Gastrocnemius medialis (tissue), 4 donors: ENCODE results near the gene DMWD. TPM values are rescaled to one million over a fixed set of nuclear protein-coding genes. Genes with fewer than 3 reads are reported as not detected.

ENCODE experiments used
- ATAC-seq, 2 donors: fragments of 150-250 bp; one replicate each; pipeline ENCODE4 v1.9.1; 2016
- DNase-seq, 2 donors: peaks; one replicate each; pipeline ENCODE4 v3.0.0-alpha.2; 2019
- H3K27ac ChIP-seq, 4 donors: fragments of 200-600 bp; sonication (generic); 1 replicate in 1 of 4; 2 replicates in 3 of 4; pipeline ENCODE4 v1.5.1; 2016 to 2018; ENCODE audit warnings: mild to moderate bottlenecking in 2 of 4, moderate library complexity in 1 of 4
- H3K27me3 ChIP-seq, 3 donors: fragments of 200-600 bp; sonication (generic) in 2 of 3; 1 replicate in 1 of 3; 2 replicates in 2 of 3; pipeline versions ENCODE4 v1.5.1 to v1.6.0; 2016 to 2019; ENCODE audit warnings: mild to moderate bottlenecking in 1 of 3, moderate library complexity in 1 of 3
- H3K36me3 ChIP-seq, 2 donors: fragments of 200-600 bp; sonication (generic) in 1 of 2; one replicate each; pipeline ENCODE4 v1.5.1; 2017 to 2018
- H3K4me1 ChIP-seq, 2 donors: fragments of 200-600 bp; sonication (generic) in 1 of 2; one replicate each; pipeline ENCODE4 v1.5.1; 2016 to 2017; ENCODE audit warnings: mild to moderate bottlenecking in 2 of 2
- H3K4me3 ChIP-seq, 4 donors: fragments of 200-600 bp; sonication (generic) in 3 of 4; 1 replicate in 1 of 4; 2 replicates in 3 of 4; pipeline ENCODE4 v1.5.1; 2016 to 2019; ENCODE audit warnings: mild to moderate bottlenecking in 2 of 4
- H3K9me3 ChIP-seq, 3 donors: fragments of 200-600 bp; sonication (generic) in 2 of 3; 1 replicate in 1 of 3; 2 replicates in 2 of 3; pipeline ENCODE4 v1.5.1; 2016 to 2019
- CTCF ChIP-seq, 5 experiments: fragments of 450-650 bp in 3 of 5; fragments of 200-600 bp in 2 of 5; sonication (generic) in 2 of 5; IDR thresholded peaks in 4 of 5; conservative IDR thresholded peaks in 1 of 5; 1 replicate in 4 of 5; 2 replicates in 1 of 5; pipeline ENCODE4 v1.5.1; 2016 to 2019; ENCODE audit warnings: antibody characterized with exemption in 5 of 5, mild to moderate bottlenecking in 3 of 5, moderate library complexity in 3 of 5
- POLR2A ChIP-seq, 2 donors: fragments of 450-650 bp; IDR thresholded peaks; one replicate each; pipeline ENCODE4 v1.6.1; 2017; ENCODE audit warnings: antibody characterized with exemption in 2 of 2, mild to moderate bottlenecking in 2 of 2, moderate library complexity in 2 of 2
- in situ Hi-C, 4 donors: fragments of 200-750 bp; cut with MboI; loops; one replicate each; pipeline versions ENCODE4 v1.15.0 to v1.8.0; 2017; ENCODE audit warnings: low sequenced_read_pairs in 4 of 4
- intact Hi-C: fragments of 100-400 bp; cut with DNase I; formaldehyde crosslinking; loops from one replicate; pipeline ENCODE4 v1.15.1; 2023; ENCODE audit warnings: low total_unique reads
- total RNA-seq, 4 donors: library from RNA; depleted of rRNA; stranded (reverse); fragments of >200 nt; gene quantifications; one replicate each; pipeline versions ENCODE4 v1.1.0 to v1.2.3, GENCODE V29; 2016

The DMWD gene
- total RNA-seq, 4 donors from 2014 or later = 38.6 to 111 (median 56.4) TPM

GRCh38 chr19:45739498-45740439 is 52.9 kb downstream of the DMWD start:
- intact Hi-C loops = no loop called here
- Histone ChIP-seq H3K4me1 (no peaks in the 10 kb centered on the region), H3K4me3 (no peak overlapping the region), H3K27ac (no peak overlapping the region), H3K9me3 (no peaks in the 10 kb centered on the region), H3K27me3 (no peaks in the 10 kb centered on the region), H3K36me3 (no peaks in the 10 kb centered on the region)
- no peak for DNase-seq
- no peak for TF ChIP-seq CTCF (IDR thresholded peaks at IDR 0.05 in 4 of 5, conservative IDR thresholded peaks at IDR 0.05 in 1 of 5)
- no peak for ATAC-seq
- in situ Hi-C loops = no loop called here

- intact Hi-C loops (loop anchor here (5.0 kb wide), 1 partner anchor 34 kb away; the partner anchor contains the start of gene SIX5), in situ Hi-C loops (no loop called here)
- no peak for ATAC-seq
- Histone ChIP-seq H3K9me3 (no peaks in the 10 kb centered on the region), H3K4me3 (no peak within 1 kb of the TSS), H3K27ac (no peak within 1 kb of the TSS), H3K4me1 (peaks cover 9 to 10% of the 10 kb centered on the region in 2 donors), H3K36me3 (no peaks in the 10 kb centered on the region), H3K27me3 (no peaks in the 10 kb centered on the region)
- TF ChIP-seq POLR2A (IDR thresholded peaks at IDR 0.05) (no peak), CTCF (IDR thresholded peaks at IDR 0.05 in 4 of 5, conservative IDR thresholded peaks at IDR 0.05 in 1 of 5) (no peak)
- no peak for DNase-seq
Observed at GRCh38 chr19:45733160-45733810, 59.4 kb downstream of the DMWD start, which contains the start of gene MEIOSIN. Gene MEIOSIN (plus strand): TSS chr19:45733439. CDS start chr19:45735377, 1,938 bp downstream.

Other genes starting within 250 kb of the DMWD start
- 10 to 100 TPM; 14.8 to 32.5 (median 20.3) TPM for gene OPA3, start 208.0 kb downstream of the DMWD start, total RNA-seq
- gene GPR4, start 190.6 kb downstream of the DMWD start, total RNA-seq = 1 to 10 TPM in 3 of 4 donors, under 1 TPM in 1; 0.46 to 4.2 (median 2.2) TPM
- 1 to 10 TPM; 3.0 to 6.7 (median 4.8) TPM for gene EML2, start 153.4 kb downstream of the DMWD start, total RNA-seq
- gene GIPR, start 124.6 kb downstream of the DMWD start, total RNA-seq = not detected
- 100 to 1,000 TPM; 136 to 167 (median 144) TPM for gene SNRPD2, start 100.9 kb downstream of the DMWD start, total RNA-seq
- gene QPCTL, start 100.2 kb downstream of the DMWD start, total RNA-seq = 1 to 10 TPM in 2 of 4 donors, under 1 TPM in 2; 0.80 to 1.4 (median 0.97) TPM
- 10 to 100 TPM in 1 of 4 donors, 1 to 10 TPM in 3; 6.6 to 14.3 (median 8.7) TPM for gene FBXO46, start 61.9 kb downstream of the DMWD start, total RNA-seq
- gene MEIOSIN, start 59.4 kb downstream of the DMWD start, total RNA-seq = not detected
- 10 to 100 TPM in 2 of 4 donors, 1 to 10 TPM in 2; 8.2 to 12.2 (median 10.1) TPM for gene SIX5, start 23.6 kb downstream of the DMWD start, total RNA-seq
- 100 to 1,000 TPM in 2 of 4 donors, 10 to 100 TPM in 2; 93.0 to 196 (median 116) TPM for gene DMPK, start 10.4 kb downstream of the DMWD start, total RNA-seq
- not detected for gene RSPH6A, start 22.5 kb upstream of the DMWD start, total RNA-seq
- gene SYMPK, start 70.3 kb upstream of the DMWD start, total RNA-seq = 10 to 100 TPM; 14.1 to 64.6 (median 34.9) TPM
- gene FOXA3, start 71.5 kb upstream of the DMWD start, total RNA-seq = not detected
- gene IRF2BP1, start 93.3 kb upstream of the DMWD start, total RNA-seq = 10 to 100 TPM; 17.1 to 40.6 (median 28.6) TPM
- 10 to 100 TPM in 1 of 4 donors, 1 to 10 TPM in 3; 5.9 to 12.4 (median 6.3) TPM for gene MYPOP, start 109.8 kb upstream of the DMWD start, total RNA-seq
- not detected for gene NANOS2, start 121.9 kb upstream of the DMWD start, total RNA-seq
- 1 to 10 TPM in 1 of 4 donors, under 1 TPM in 3; 0.44 to 1.1 (median 0.49) TPM for gene NOVA2, start 181.0 kb upstream of the DMWD start, total RNA-seq
- gene CCDC61, start 202.6 kb upstream of the DMWD start, total RNA-seq = 1 to 10 TPM; 2.3 to 4.9 (median 3.4) TPM
- gene PGLYRP1, start 230.2 kb upstream of the DMWD start, total RNA-seq = not detected
- gene IGFL4, start 248.2 kb upstream of the DMWD start, total RNA-seq = not detected